ENCODE results near the gene TMOD1. TPM values are rescaled to one million over a fixed set of nuclear protein-coding genes. Genes with fewer than 3 reads are reported as not detected.

The TMOD1 gene
- total and polyA plus RNA-seq, 2 experiments from 2014 or later = 0.69 to 4.5 TPM

GRCh38 chr9:97516111-97516510, 14.6 kb downstream of the TMOD1 start:
- DNase-seq (ENCODE audit: low spot score) = no peak
- no peak overlapping the region for H3K27ac Mint-ChIP-seq
- H3F3A ChIP-seq (replicated peaks; ENCODE audit: low read depth) = no peaks in the 10 kb centered on the region
- no peaks in the 10 kb centered on the region; the same call in 1 of the 3 replicates for H3K9me3 Mint-ChIP-seq
- no peaks in the 10 kb centered on the region for H4K20me1 ChIP-seq (replicated peaks; ENCODE audit: insufficient read depth)
- H3K4me1 ChIP-seq (ENCODE audit: insufficient read depth) = no peaks in the 10 kb centered on the region
- no peaks in the 10 kb centered on the region for H3K27me3 ChIP-seq (ENCODE audit: insufficient read depth)
- H3K4me3 Mint-ChIP-seq = no peak overlapping the region
- H3K4me2 ChIP-seq = no peak overlapping the region
- H3K27ac ChIP-seq (ENCODE audit: low read depth) = no peak overlapping the region
- peaks cover 17% of the 10 kb centered on the region for H3K27me3 Mint-ChIP-seq (ENCODE audit: insufficient read depth, low read depth, poor library complexity)
- H3K79me2 ChIP-seq (replicated peaks; ENCODE audit: insufficient read depth) = no peaks in the 10 kb centered on the region
- no peaks in the 10 kb centered on the region for H3K9me2 ChIP-seq (ENCODE audit: insufficient read depth)
- H3K4me3 ChIP-seq = no peak overlapping the region
- no peak for TF ChIP-seq CREB1 (CRISPR knock-in tag; IDR thresholded peaks at IDR 0.05; ENCODE audit: low read depth)
- no peak for TF ChIP-seq JUNB (IDR thresholded peaks at IDR 0.05; ENCODE audit: unreplicated experiment)
- no peak for TF ChIP-seq EZH2 (IDR thresholded peaks at IDR 0.05; ENCODE audit: low read depth, unreplicated experiment)
- no peak for TF ChIP-seq ZNF462 (CRISPR knock-in tag; IDR thresholded peaks at IDR 0.05)
- TF ChIP-seq STAT1 (IDR thresholded peaks at IDR 0.05; ENCODE audit: unreplicated experiment) = no peak
- TF ChIP-seq NANOG (IDR thresholded peaks at IDR 0.05; ENCODE audit: borderline replicate concordance) = no peak
- TF ChIP-seq POLR2AphosphoS5 (IDR thresholded peaks at IDR 0.05; ENCODE audit: low read depth) = no peak
- no peak for TF ChIP-seq ETS1 (IDR thresholded peaks at IDR 0.05)
- TF ChIP-seq ZNF331 (CRISPR knock-in tag; IDR thresholded peaks at IDR 0.05; ENCODE audit: low read depth) = no peak
- no peak for TF ChIP-seq REST (IDR thresholded peaks at IDR 0.05; ENCODE audit: unreplicated experiment)
- TF ChIP-seq EZH2phosphoT487 (IDR thresholded peaks at IDR 0.05; ENCODE audit: unreplicated experiment) = no peak
- TF ChIP-seq ZNF114 (CRISPR knock-in tag; IDR thresholded peaks at IDR 0.05) = no peak
- no peak for TF ChIP-seq CTCF (conservative IDR thresholded peaks at IDR 0.05; ENCODE audit: low read depth in 2 of 2)
- peaks cover 12% of the 10 kb centered on the region for H3K4me1 Mint-ChIP-seq
- H3K36me3 Mint-ChIP-seq (ENCODE audit: low read depth) = no peaks in the 10 kb centered on the region
- ATAC-seq = peak; percentile 52
- H2AFZ ChIP-seq = no peak overlapping the region; the same call in 1 of the 2 replicates
- H3K36me3 ChIP-seq (ENCODE audit: insufficient read depth) = no peaks in the 10 kb centered on the region

Measured in GM23338 (cell line).